ENCODE data around the gene ZNF664. TPM values are rescaled to one million over a fixed set of nuclear protein-coding genes. Genes with fewer than 3 reads are reported as not detected.

Gene ZNF664
- total RNA-seq, 1 experiment from 2014 or later, result 124 TPM

- BruUV-seq (replicated peaks), result no TSS peak
Measured at GRCh38 chr12:124036657-124037109, 63.7 kb downstream of the ZNF664 start.

More at GRCh38 chr12:124036657-124037109, 63.7 kb downstream of the ZNF664 start:
- H3K9ac ChIP-seq (ENCODE audit: low read length), result no peak overlapping the region
- ChIA-PET CTCF (interaction anchor here (1.0 to 1.7 kb wide), 5 partner anchors 285 to 735 kb away, joined by 3 to 10 read pairs (median 5); no protein-coding TSS in a partner anchor), RAD21 (ENCODE audit: low non-redundant PET in 1 of 2, low total read pairs in 2 of 2, uncharacterized antibody in 2 of 2, unreplicated experiment in 2 of 2) (interaction anchor here in 1 of 2 experiments (1.5 kb wide), 1 partner anchor 735 kb away, joined by 3 read pairs; no protein-coding TSS in a partner anchor), POLR2A (no interaction called here)
- peak overlapping the region; percentile 91 for H2AFZ ChIP-seq (ENCODE audit: low read depth, low read length, poor library complexity, severe bottlenecking)
- TF ChIP-seq POLR2AphosphoS5 (IDR thresholded peaks at IDR 0.05; ENCODE audit: low read depth, low read length) (no peak), CTCF (IDR thresholded peaks at IDR 0.05 in 2 of 3, conservative IDR thresholded peaks at IDR 0.05 in 1 of 3; ENCODE audit: borderline replicate concordance in 1 of 3, insufficient read depth in 1 of 3, low read depth in 2 of 3, low read length in 2 of 3) (peak; percentile 83 to 94 (median 91)), RAD21 (IDR thresholded peaks at IDR 0.05; ENCODE audit: low read depth) (peak; percentile 95), YY1 (IDR thresholded peaks at IDR 0.05; ENCODE audit: extremely low read depth, insufficient replicate concordance, low read depth, low read length) (peak; percentile 89)
- no peaks in the 10 kb centered on the region for H3K36me3 ChIP-seq (ENCODE audit: control insufficient read depth in 1 of 2, insufficient read depth in 2 of 2, low read length in 2 of 2)
- no peaks in the 10 kb centered on the region for H3K27me3 ChIP-seq (ENCODE audit: insufficient read depth, low read length)
- H3K9me3 ChIP-seq (ENCODE audit: control insufficient read depth in 1 of 2, insufficient read depth in 1 of 2, low read depth in 1 of 2, low read length in 2 of 2), result no peaks in the 10 kb centered on the region
- no peaks in the 10 kb centered on the region for H3K9me2 ChIP-seq (ENCODE audit: insufficient read depth)
- H4K20me1 ChIP-seq (ENCODE audit: insufficient read depth), result no peaks in the 10 kb centered on the region
- intact Hi-C loops (cut with micrococcal nuclease), result loop anchor here (1.0 to 10.0 kb wide), 5 partner anchors 285 to 861 kb away; no protein-coding TSS in a partner anchor
- ATAC-seq, result peak; percentile 71
- H3K79me2 ChIP-seq (ENCODE audit: insufficient read depth, low read length), result no peaks in the 10 kb centered on the region
- no peaks in the 10 kb centered on the region for H3K4me1 ChIP-seq (ENCODE audit: control insufficient read depth in 1 of 2, insufficient read depth in 2 of 2, low read length in 2 of 2)
- H3K4me2 ChIP-seq (ENCODE audit: low read length), result no peak overlapping the region
- no peak overlapping the region for H3K4me3 ChIP-seq (replicated peaks in 1 of 2; ENCODE audit: low read depth in 1 of 2, low read length in 2 of 2)
- no peak overlapping the region for H3K27ac ChIP-seq (ENCODE audit: low read depth, low read length)
- DNase-seq (ENCODE audit: low read depth, low spot score), result peak; percentile 15

Data from HCT116 (cell line).